Measurements from ENCODE around the gene CAMK1.

Gene CAMK1

GRCh38 chr3:9732080-9732739 lies 37.5 kb downstream of the CAMK1 start:
- DNase-seq, result peak; percentile 59

GRCh38 chr3:9731206-9732079 lies 38.3 kb downstream of the CAMK1 start, which contains the start of gene BRPF1:
Gene BRPF1, plus strand, starts transcription at chr3:9731735. Its CDS starts 2,406 bp downstream, at chr3:9734141.
- peak; percentile 100 for DNase-seq

- no peak for DNase-seq
Measured at GRCh38 chr3:9730657-9731205, 39.0 kb downstream of the CAMK1 start.

- DNase-seq, result no peak
Measured at GRCh38 chr3:9729419-9729818, 40.3 kb downstream of the CAMK1 start.

- DNase-seq, result no peak
Measured at GRCh38 chr3:9727743-9728142, 42.0 kb downstream of the CAMK1 start.

GRCh38 chr3:9727041-9727595 lies 42.6 kb downstream of the CAMK1 start:
- no peak for DNase-seq

- DNase-seq, result no peak
Measured at GRCh38 chr3:9725775-9726515, 43.8 kb downstream of the CAMK1 start.

- DNase-seq, result no peak
Measured at GRCh38 chr3:9721700-9722060, 48.1 kb downstream of the CAMK1 start.

- no peak for DNase-seq
Measured at GRCh38 chr3:9721015-9721699, 48.6 kb downstream of the CAMK1 start.

- no peak for DNase-seq
Measured at GRCh38 chr3:9718118-9718517, 51.6 kb downstream of the CAMK1 start.

- no peak for DNase-seq
Measured at GRCh38 chr3:9717563-9717962, 52.2 kb downstream of the CAMK1 start.

- no peak for DNase-seq
Measured at GRCh38 chr3:9716801-9717555, 52.8 kb downstream of the CAMK1 start.

GRCh38 chr3:9715764-9716437 lies 53.8 kb downstream of the CAMK1 start:
- no peak for DNase-seq

GRCh38 chr3:9715136-9715535 lies 54.6 kb downstream of the CAMK1 start:
- DNase-seq, result no peak

GRCh38 chr3:9713142-9713541 lies 56.6 kb downstream of the CAMK1 start:
- no peak for DNase-seq

GRCh38 chr3:9712415-9712814 lies 57.3 kb downstream of the CAMK1 start:
- no peak for DNase-seq

- DNase-seq, result no peak
Measured at GRCh38 chr3:9710174-9710739, 59.5 kb downstream of the CAMK1 start.

Measured in right forelimb (tissue), 1 donor.